Hypothalamus (tissue), 51 donors: ENCODE results near the gene THBS2.
A peak's percentile ranks its signal among the peaks of the same experiment; 100 is the strongest.
"Not testable (repeated sequence)": the region's sequence is repeated elsewhere in the genome, so short reads cannot be mapped to it uniquely, and the experiment has no call there.

Experiments
- DNase-seq, 51 donors: peaks; one replicate each; lab custom pipeline; 2025; lab: John Stamatoyannopoulos, UW

The THBS2 gene

GRCh38 chr6:169213814-169214520, 39.7 kb downstream of the THBS2 start:
- DNase-seq, result no peak

DNA sequence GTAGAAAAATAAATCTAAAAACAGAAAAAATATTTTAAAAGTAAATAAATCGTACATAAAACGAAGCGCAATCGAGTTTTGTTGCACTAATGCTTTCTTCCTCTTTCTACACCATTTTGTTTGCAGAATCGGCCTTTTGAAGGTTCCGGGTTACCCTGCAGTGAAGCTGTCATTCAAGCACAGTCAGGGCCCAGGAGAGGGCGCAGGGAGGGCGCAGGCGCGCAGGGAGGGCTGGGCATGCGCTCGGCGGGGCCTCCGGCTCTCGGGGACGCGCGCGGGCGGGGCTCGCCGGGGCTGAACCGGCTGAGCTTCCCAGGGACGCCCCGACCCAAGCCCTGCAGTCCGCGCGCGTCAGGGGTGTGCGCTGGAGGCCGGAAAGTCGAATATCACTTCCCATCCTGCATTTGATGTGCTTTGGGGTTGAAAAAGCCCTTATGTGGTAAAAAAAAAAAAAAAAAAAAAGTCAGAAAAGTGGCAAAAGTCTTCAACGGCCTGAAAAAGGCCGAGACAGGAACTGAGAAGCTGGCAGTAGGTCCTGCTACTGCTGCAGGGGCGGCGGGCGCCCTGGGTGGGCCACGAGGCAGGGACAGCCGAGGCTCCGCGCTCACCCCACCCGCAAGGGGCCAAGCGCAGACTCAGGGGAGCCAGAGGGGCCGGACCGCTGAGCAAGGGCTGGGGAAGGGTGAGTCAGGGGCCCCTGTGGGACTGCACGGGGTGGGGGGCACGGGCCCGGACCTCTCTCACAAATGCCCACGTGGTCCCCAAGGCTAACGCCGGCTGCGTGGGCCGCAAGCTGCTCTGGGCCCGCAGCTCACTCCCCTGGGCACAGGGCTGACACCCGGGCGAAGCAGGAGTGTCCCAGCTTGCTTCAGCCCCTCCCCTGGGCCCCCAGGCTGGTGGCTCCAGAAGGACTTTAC, 40.5 kb downstream of the THBS2 start:
- peak; percentile 48 to 96 (median 86) for DNase-seq

DNA sequence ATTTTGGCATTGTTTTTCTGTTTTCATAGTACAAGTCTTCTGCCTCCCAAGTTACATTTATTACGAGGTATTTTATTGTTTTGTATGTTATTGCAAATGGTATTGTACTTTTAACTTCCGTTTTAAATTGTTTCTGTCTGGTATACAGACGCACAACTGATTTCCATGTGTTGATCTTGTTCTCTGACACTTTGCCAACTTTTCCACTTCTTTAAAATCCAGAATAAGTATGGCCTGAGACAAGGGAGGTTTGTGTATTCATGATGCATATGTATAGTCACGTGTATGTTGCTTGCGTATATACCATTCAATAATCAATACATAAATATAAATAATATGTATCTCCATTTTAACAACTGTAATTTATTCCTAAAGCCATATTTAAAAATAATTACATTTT, 41.2 kb downstream of the THBS2 start:
- no peak for DNase-seq

GRCh38 chr6:169211881-169212280, 41.8 kb downstream of the THBS2 start:
- no peak for DNase-seq

- DNase-seq, result no peak
These were observed 43.0 kb downstream of the THBS2 start for GRCh38 chr6:169210611-169211010.

DNA sequence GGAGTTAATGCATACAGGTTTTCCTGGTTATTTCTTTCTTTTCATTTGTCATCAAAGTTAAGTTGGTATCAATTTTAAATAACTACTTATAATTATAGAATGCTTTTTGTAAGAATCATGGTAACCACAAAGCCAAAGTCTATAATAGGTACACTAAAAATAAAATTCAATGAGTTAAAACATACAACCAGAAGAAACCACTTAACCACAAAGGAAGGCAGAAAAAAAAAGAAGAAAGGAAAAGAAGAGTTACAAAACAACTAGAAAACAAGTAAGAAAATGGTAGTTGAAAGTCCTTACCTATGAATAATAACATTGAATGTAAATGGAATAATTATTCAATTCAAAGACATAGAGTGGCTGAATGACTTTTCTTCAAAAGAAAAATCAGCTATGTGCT, 45.6 kb downstream of the THBS2 start:
- DNase-seq, result no peak

- DNase-seq, result no peak
These were observed 46.2 kb downstream of the THBS2 start for GRCh38 chr6:169207482-169207881.

- no peak for DNase-seq
These were observed 48.2 kb downstream of the THBS2 start for GRCh38 chr6:169205176-169206160.

DNA sequence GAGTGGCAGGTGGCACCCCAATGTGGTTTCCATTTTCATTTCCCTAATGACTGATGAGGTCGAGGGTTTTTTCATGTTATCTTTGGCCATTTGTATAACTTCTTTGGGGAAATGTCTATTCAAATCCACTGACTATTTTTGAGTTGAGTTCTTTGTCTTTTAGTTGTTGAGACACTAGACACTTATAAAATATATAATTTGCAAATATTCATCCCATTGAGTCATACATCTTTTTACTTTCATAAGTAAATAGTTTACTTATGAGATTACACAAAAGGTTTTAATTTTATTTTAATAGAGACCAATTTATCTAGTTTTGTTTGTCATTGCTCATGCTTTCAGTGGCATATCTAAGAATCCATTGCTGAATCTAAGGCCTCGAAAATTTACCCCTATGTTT, 49.5 kb downstream of the THBS2 start:
- DNase-seq, result no peak

GRCh38 chr6:169201985-169202384, 51.7 kb downstream of the THBS2 start:
- DNase-seq, result no peak

DNA sequence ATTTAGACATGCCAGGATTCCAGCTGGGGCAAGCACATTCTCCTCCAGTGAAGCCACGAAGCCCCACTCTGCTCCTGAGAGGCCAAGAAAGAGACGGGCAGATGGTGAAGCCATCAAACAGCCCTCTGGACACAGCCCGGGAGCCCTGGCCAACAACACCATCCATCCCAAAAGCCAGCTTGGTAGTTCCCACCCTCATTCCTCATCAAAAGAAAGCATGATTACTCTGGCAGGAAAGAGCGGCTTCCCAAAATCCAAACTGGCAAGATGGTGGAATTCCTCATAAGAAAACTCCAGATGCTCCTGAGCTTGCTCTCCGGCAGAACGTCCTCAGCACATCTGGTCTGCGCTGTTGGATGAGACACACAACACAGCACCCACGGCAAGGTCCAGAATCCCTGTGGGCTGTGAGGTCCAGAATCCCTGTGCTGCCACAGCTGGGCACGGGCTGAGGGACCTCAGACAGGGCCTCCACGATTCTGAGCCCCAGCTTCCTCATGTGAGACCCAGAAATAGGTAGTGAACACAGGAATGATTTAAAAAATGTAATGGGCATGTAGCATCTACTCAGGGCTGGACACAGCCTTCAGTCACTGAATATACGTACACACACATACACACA, 52.6 kb downstream of the THBS2 start:
- DNase-seq, result no peak

DNA sequence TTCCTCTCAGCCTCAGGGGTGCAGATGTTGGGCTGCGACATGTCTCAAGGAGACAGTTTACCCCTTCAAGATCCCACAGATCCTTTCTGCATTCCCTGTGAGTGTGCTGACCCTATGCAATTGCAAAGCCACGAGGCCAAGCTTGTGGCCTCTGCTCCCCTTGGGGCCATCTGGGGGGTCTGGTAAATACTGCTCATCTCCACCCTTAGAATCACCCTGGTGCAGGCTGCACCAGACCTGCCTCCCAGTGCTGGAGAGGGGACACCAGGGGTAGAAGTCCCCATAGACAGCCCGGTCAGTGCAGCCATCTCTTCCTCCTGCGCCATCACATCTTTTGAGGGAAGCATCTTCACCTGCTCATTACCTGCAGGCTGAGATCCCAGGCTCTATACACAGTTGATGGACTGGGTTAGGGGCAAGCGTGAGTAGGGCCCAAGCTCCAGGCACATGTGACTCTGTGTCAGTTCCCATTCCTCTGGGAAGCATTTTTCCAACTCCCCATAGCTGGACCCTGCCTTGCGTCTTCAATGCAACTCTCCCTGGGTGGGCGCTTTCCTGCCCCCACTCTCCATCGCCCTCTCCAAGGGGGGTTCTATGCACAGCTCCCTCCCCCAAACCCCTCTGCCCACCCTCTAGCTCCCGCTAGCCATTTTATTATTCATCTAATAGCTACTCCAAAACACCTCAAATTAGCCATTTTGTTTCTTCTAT, 53.9 kb downstream of the THBS2 start:
- no peak for DNase-seq

DNA sequence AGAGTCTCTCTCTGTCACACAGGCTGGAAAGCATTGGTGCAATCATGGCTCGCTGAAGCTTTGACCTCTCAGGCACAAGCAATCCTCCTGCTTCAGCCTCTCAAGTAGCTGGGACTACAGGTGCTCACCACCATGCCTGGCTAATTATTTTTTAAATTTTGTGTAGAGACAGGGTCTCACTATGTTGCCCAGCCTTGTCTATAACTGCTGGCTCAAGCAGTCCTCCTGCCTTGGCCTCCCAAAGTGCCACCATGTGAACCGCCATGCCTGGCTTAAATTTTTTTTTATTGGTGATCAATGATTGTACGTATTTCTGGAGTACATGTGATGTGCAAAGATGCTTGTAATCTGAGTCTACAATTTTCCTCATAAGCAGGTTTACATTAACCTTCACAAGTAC, 54.8 kb downstream of the THBS2 start:
- DNase-seq, result no peak

- not testable (repeated sequence) for DNase-seq
These were observed 55.7 kb downstream of the THBS2 start for GRCh38 chr6:169197929-169198328.

- not testable (repeated sequence) for DNase-seq
These were observed 57.4 kb downstream of the THBS2 start for GRCh38 chr6:169196279-169196678.

- no peak for DNase-seq
These were observed 58.9 kb downstream of the THBS2 start for GRCh38 chr6:169194737-169195136.

- DNase-seq, result no peak
These were observed 62.7 kb downstream of the THBS2 start for GRCh38 chr6:169190970-169191369.

DNA sequence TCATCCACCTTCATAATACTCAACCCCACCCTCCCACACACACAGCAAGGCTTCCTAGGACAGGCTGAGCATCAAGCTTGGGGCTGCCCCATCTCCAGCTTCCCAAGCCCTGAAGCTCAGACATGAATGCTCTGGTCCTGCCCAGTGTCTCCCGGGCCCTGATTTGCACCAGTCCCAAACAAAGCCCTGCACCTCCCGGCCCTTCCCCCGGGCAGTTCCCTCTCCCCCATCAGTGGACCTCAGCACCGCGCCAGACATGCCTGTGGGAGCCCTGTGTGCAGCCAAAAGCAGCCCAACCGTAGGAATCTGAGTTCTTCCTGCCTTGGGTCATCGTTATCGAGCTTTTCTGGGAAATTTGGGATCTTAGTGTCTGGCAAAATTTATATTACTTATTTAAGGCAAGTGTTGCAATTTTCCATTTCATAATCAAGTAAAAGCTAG, 63.5 kb downstream of the THBS2 start:
- no peak for DNase-seq

- DNase-seq, result no peak
These were observed 64.0 kb downstream of the THBS2 start for GRCh38 chr6:169189686-169190085.

DNA sequence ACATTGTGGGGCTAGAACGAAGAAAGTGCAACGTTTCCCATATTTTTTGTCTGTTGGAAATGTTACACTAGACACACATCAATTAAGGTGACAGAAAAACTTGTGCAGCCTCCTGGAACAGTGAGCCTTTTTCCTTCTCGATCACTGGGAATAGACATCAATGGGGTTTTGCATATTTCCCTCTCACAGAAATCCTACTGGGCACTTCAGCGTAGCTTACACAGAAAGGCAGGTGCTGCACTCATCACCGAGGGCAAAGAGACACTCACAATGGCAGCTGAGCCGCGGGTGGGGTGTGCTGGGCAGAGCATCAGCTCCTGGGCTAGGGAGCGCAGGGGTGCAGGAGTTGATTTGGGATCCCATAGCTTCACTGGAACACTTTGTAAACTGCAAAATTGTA, 64.5 kb downstream of the THBS2 start:
- DNase-seq, result no peak
